ENCODE results near the gene ENPP3. TPM values are rescaled to one million over a fixed set of nuclear protein-coding genes. Genes with fewer than 3 reads are reported as not detected.

The ENPP3 gene
- total and polyA plus RNA-seq, 2 of the 13 experiments (the other 11 are each of a cell fraction or from before 2014, with no cell fraction given), result 40.0 to 75.4 TPM

GRCh38 chr6:131694832-131695426 lies 57.8 kb downstream of the ENPP3 start:
- BruUV-seq (replicated peaks), result no TSS peak
- WGBS (ENCODE audit: low lambda C conversion rate), result 41% methylated on average over 2 of the region's 2 CpGs
- intact Hi-C loops (cut with micrococcal nuclease; ENCODE audit: unreplicated experiment), result loop anchor here (5.0 kb wide), 4 partner anchors 92 to 172 kb away; partner anchors contain the start of gene ENPP1
- peak; percentile 92 for TF ChIP-seq SMC3 (IDR thresholded peaks at IDR 0.05; ENCODE audit: low read length)
- TF ChIP-seq ZNF776 (CRISPR knock-in tag; IDR thresholded peaks at IDR 0.05), result no peak
- no peak for TF ChIP-seq U2AF2 (IDR thresholded peaks at IDR 0.05; ENCODE audit: low read depth, low read length)
- TF ChIP-seq, protein P1, sequence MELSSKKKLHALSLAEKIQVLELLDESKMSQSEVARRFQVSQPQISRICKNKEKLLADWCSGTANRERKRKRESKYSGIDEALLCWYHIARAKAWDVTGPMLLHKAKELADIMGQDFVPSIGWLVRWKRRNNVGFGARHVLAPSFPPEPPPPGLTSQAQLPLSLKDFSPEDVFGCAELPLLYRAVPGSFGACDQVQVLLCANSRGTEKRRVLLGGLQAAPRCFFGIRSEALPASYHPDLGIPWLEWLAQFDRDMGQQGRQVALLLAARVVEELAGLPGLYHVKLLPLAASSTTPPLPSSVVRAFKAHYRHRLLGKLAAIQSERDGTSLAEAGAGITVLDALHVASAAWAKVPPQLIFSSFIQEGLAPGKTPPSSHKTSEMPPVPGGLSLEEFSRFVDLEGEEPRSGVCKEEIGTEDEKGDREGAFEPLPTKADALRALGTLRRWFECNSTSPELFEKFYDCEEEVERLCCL (CRISPR knock-in tag; IDR thresholded peaks at IDR 0.05; ENCODE audit: borderline replicate concordance), result no peak
- TF ChIP-seq ZNF331 (CRISPR knock-in tag; IDR thresholded peaks at IDR 0.05), result no peak
- no peak for TF ChIP-seq MTA3 (CRISPR knock-in tag; IDR thresholded peaks at IDR 0.05)
- TF ChIP-seq BRCA1 (CRISPR knock-in tag; IDR thresholded peaks at IDR 0.05), result no peak
- TF ChIP-seq SALL2 (CRISPR knock-in tag; IDR thresholded peaks at IDR 0.05), result peak; percentile 42; the same call in 1 of the 2 replicates
- TF ChIP-seq ZNF615 (CRISPR knock-in tag; IDR thresholded peaks at IDR 0.05; ENCODE audit: borderline replicate concordance), result no peak
- TF ChIP-seq, protein P2, sequence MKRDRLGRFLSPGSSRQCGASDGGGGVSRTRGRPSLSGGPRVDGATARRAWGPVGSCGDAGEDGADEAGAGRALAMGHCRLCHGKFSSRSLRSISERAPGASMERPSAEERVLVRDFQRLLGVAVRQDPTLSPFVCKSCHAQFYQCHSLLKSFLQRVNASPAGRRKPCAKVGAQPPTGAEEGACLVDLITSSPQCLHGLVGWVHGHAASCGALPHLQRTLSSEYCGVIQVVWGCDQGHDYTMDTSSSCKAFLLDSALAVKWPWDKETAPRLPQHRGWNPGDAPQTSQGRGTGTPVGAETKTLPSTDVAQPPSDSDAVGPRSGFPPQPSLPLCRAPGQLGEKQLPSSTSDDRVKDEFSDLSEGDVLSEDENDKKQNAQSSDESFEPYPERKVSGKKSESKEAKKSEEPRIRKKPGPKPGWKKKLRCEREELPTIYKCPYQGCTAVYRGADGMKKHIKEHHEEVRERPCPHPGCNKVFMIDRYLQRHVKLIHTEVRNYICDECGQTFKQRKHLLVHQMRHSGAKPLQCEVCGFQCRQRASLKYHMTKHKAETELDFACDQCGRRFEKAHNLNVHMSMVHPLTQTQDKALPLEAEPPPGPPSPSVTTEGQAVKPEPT (CRISPR knock-in tag; IDR thresholded peaks at IDR 0.05; ENCODE audit: low read depth), result no peak
- no peak for TF ChIP-seq GFI1 (CRISPR knock-in tag; IDR thresholded peaks at IDR 0.05; ENCODE audit: borderline replicate concordance)
- no peak for TF ChIP-seq TBL1XR1 (IDR thresholded peaks at IDR 0.05; ENCODE audit: borderline replicate concordance, low read length, partially characterized antibody)
- TF ChIP-seq KMT2B (CRISPR knock-in tag; IDR thresholded peaks at IDR 0.05), result no peak
- TF ChIP-seq, protein P3, sequence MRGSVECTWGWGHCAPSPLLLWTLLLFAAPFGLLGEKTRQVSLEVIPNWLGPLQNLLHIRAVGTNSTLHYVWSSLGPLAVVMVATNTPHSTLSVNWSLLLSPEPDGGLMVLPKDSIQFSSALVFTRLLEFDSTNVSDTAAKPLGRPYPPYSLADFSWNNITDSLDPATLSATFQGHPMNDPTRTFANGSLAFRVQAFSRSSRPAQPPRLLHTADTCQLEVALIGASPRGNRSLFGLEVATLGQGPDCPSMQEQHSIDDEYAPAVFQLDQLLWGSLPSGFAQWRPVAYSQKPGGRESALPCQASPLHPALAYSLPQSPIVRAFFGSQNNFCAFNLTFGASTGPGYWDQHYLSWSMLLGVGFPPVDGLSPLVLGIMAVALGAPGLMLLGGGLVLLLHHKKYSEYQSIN (CRISPR knock-in tag; IDR thresholded peaks at IDR 0.05; ENCODE audit: borderline replicate concordance), result no peak
- TF ChIP-seq JARID2 (CRISPR knock-in tag; IDR thresholded peaks at IDR 0.05; ENCODE audit: insufficient replicate concordance), result no peak
- TF ChIP-seq ZNF629 (CRISPR knock-in tag; conservative IDR thresholded peaks at IDR 0.05), result no peak
- TF ChIP-seq RFXAP (CRISPR knock-in tag; IDR thresholded peaks at IDR 0.05; ENCODE audit: borderline replicate concordance), result no peak
- TF ChIP-seq MTA1 (CRISPR knock-in tag; IDR thresholded peaks at IDR 0.05; ENCODE audit: borderline replicate concordance), result no peak
- TF ChIP-seq GATAD2A (CRISPR knock-in tag; IDR thresholded peaks at IDR 0.05), result peak; percentile 26; the same call in 1 of the 2 replicates
- TF ChIP-seq ZNF362 (CRISPR knock-in tag; IDR thresholded peaks at IDR 0.05; ENCODE audit: borderline replicate concordance), result no peak

More at GRCh38 chr6:131694832-131695426, 57.8 kb downstream of the ENPP3 start:
- peaks cover 19 to 56% of the 10 kb centered on the region in 2 experiments for H3K36me3 ChIP-seq (replicated peaks in 1 of 2; ENCODE audit: control insufficient read depth in 1 of 2, insufficient read depth in 2 of 2, low read length in 2 of 2)
- H3K27ac ChIP-seq (ENCODE audit: extremely low read length, insufficient read depth, low read length), result no peak overlapping the region
- no peak overlapping the region for H2AFZ ChIP-seq (ENCODE audit: low read length)
- H3K9me3 ChIP-seq (ENCODE audit: low read length), result no peaks in the 10 kb centered on the region
- ChIA-PET CTCF (ENCODE audit: low intra/inter-chr PET ratio, low total read pairs) (interaction anchor here (0.6 to 3.0 kb wide), 6 partner anchors 93 to 220 kb away, joined by 3 to 35 read pairs (median 6); partner anchors contain the start of gene ENPP1), POLR2A (interaction anchor here (0.8 kb wide), 1 partner anchor 115 kb away, joined by 5 read pairs; no protein-coding TSS in a partner anchor)
- no peaks in the 10 kb centered on the region for H3K27me3 ChIP-seq (ENCODE audit: control insufficient read depth in 1 of 2, insufficient read depth in 2 of 2, low read length in 2 of 2)
- no peak overlapping the region for H3K9ac ChIP-seq (ENCODE audit: insufficient read depth, low read depth, low read length)
- no peaks in the 10 kb centered on the region for H3K4me1 ChIP-seq (ENCODE audit: insufficient read depth, low read length)
- in situ Hi-C loops (cut with HindIII; ENCODE audit: extremely low pct_ligation_motif_present, low pct_unique_long_range_greater_than_20kb), result loop anchor here (5.0 to 25.0 kb wide), 3 partner anchors 97 to 517 kb away; no protein-coding TSS in a partner anchor
- DNase-seq (ENCODE audit: low spot score) (peak; percentile 77), ATAC-seq (peak; percentile 100), FAIRE-seq (peak; percentile 86)
- no peak overlapping the region for H3K4me2 ChIP-seq (ENCODE audit: low read depth, low read length)
- H3K4me3 ChIP-seq (replicated peaks in 1 of 3; ENCODE audit: insufficient read depth in 1 of 3, low read depth in 2 of 3, low read length in 3 of 3), result no peak overlapping the region
- no peaks in the 10 kb centered on the region for H4K20me1 ChIP-seq (ENCODE audit: insufficient read depth, low read length)
- H3K79me2 ChIP-seq (ENCODE audit: insufficient read depth, low read length), result no peaks in the 10 kb centered on the region
